HG02798 (cell line): ENCODE measurements around the gene NHEJ1.

Experiments
- ATAC-seq: cut with Tn5 transposase; IDR thresholded peaks from one replicate; pipeline ENCODE4 v1.9.1; 2021; ENCODE audit warnings: mild to moderate bottlenecking; ENCODE audit not compliant: unreplicated experiment, poor library complexity

The NHEJ1 gene

GRCh38 chr2:219183151-219183772 is 22.6 kb upstream of the NHEJ1 start:
- ATAC-seq = no peak

GRCh38 chr2:219182331-219183150 is 21.9 kb upstream of the NHEJ1 start:
- ATAC-seq = no peak

- no peak for ATAC-seq
Measured at GRCh38 chr2:219181531-219181930, 20.9 kb upstream of the NHEJ1 start.

- no peak for ATAC-seq
Measured at GRCh38 chr2:219180961-219181360, 20.3 kb upstream of the NHEJ1 start.

GRCh38 chr2:219179601-219180465 is 19.2 kb upstream of the NHEJ1 start:
- ATAC-seq = no peak

- ATAC-seq = peak; percentile 24
Measured at GRCh38 chr2:219178377-219179175, 18.0 kb upstream of the NHEJ1 start.

GRCh38 chr2:219177552-219178376 is 17.1 kb upstream of the NHEJ1 start, which contains the start of gene RETREG2:
Gene RETREG2 (plus strand): TSS chr2:219178275. CDS start chr2:219178353, 78 bp downstream.
- ATAC-seq = peak; percentile 52

- ATAC-seq = peak; percentile 73
Measured at GRCh38 chr2:219176818-219177551, 16.4 kb upstream of the NHEJ1 start, which contains the start of gene CNPPD1. Gene CNPPD1 (minus strand): TSS chr2:219176925. CDS start chr2:219176828, 97 bp downstream.

- peak; percentile 15 for ATAC-seq
Measured at GRCh38 chr2:219175928-219176817, 15.6 kb upstream of the NHEJ1 start.

- no peak for ATAC-seq
Measured at GRCh38 chr2:219175486-219175885, 14.9 kb upstream of the NHEJ1 start.

- no peak for ATAC-seq
Measured at GRCh38 chr2:219174801-219175200, 14.2 kb upstream of the NHEJ1 start.

- ATAC-seq = no peak
Measured at GRCh38 chr2:219174146-219174545, 13.5 kb upstream of the NHEJ1 start.

- ATAC-seq = no peak
Measured at GRCh38 chr2:219173176-219173575, 12.6 kb upstream of the NHEJ1 start.

- ATAC-seq = no peak
Measured at GRCh38 chr2:219172231-219173154, 11.9 kb upstream of the NHEJ1 start.

GRCh38 chr2:219171231-219171651 is 10.6 kb upstream of the NHEJ1 start:
- no peak for ATAC-seq

- no peak for ATAC-seq
Measured at GRCh38 chr2:219169930-219170654, 9.5 kb upstream of the NHEJ1 start, which contains the start of gene SLC23A3. Gene SLC23A3 (minus strand): TSS chr2:219170029. CDS start chr2:219169984, 45 bp downstream.
